AG04450 (cell line): Measurements from ENCODE around the gene REG1B. TPM values are rescaled to one million over a fixed set of nuclear protein-coding genes. Genes with fewer than 3 reads are reported as not detected.

ENCODE experiments used
- CTCF ChIA-PET: fragments of 300-600, 350-600 bp; formaldehyde crosslinking; extraction: SDS; loops from one replicate; lab custom pipeline; 2022; ENCODE audit warnings: antibody characterized with exemption, inconsistent platforms; lab: Charles Lee
- POLR2A ChIA-PET: fragments of 350-600 bp; formaldehyde crosslinking; extraction: SDS; loops from one replicate; lab custom pipeline; 2021; ENCODE audit warnings: antibody characterized with exemption, inconsistent platforms; lab: Yijun Ruan, JAX
- DNase-seq: peaks from one replicate; pipeline ENCODE4 v3.0.0-alpha.2; 2011; ENCODE audit warnings: low read depth, low spot score
- H3K27ac ChIP-seq: one replicate; pipeline ENCODE4 v1.5.1; 2012; ENCODE audit warnings: low read depth, low read length, control low read depth
- H3K27me3 ChIP-seq: one replicate; pipeline ENCODE4 v1.6.0; 2012; ENCODE audit warnings: low read length; ENCODE audit not compliant: control insufficient read depth, insufficient read depth
- H3K4me3 ChIP-seq: 2 replicates; pipeline ENCODE4 v1.5.1; 2011; ENCODE audit warnings: mild to moderate bottlenecking, low read depth, low read length, control low read depth
- H3K9me3 ChIP-seq: 2 replicates; pipeline ENCODE4 v1.5.1; 2012; ENCODE audit warnings: low read length; ENCODE audit not compliant: control insufficient read depth, insufficient read depth
- CTCF ChIP-seq: IDR thresholded peaks from 2 replicates; pipeline ENCODE4 v1.5.1; 2011; ENCODE audit warnings: low read depth, low read length, control low read depth, inconsistent platforms
- polyA plus RNA-seq: library from polyadenylated mRNA; depleted of rRNA; stranded (reverse); fragments of >200 nt; gene quantifications from 2 replicates; pipeline ENCODE4 v1.2.3, GENCODE V29; 2011

The REG1B gene
- polyA plus RNA-seq, 1 experiment: not detected

GRCh38 chr2:79125721-79125985, 37.9 kb upstream of the REG1B start:
- DNase-seq: no peak
- CTCF ChIA-PET: no interaction called here
- H3K27ac ChIP-seq: no peak overlapping the region
- H3K4me3 ChIP-seq: no peak overlapping the region
- H3K9me3 ChIP-seq: peaks cover 12% of the 10 kb centered on the region
- TF ChIP-seq CTCF: no peak
- H3K27me3 ChIP-seq: no peaks in the 10 kb centered on the region
- POLR2A ChIA-PET: no interaction called here

- CTCF ChIA-PET: no interaction called here
- TF ChIP-seq CTCF: no peak
- Histone ChIP-seq H3K9me3 (peaks cover 12% of the 10 kb centered on the region), H3K27me3 (no peaks in the 10 kb centered on the region), H3K27ac (no peak overlapping the region), H3K4me3 (no peak overlapping the region)
- POLR2A ChIA-PET: no interaction called here
- no peak for DNase-seq
Measured at GRCh38 chr2:79124907-79125720, 37.3 kb upstream of the REG1B start.

- Histone ChIP-seq H3K27me3 (no peaks in the 10 kb centered on the region), H3K4me3 (no peak overlapping the region), H3K27ac (no peak overlapping the region), H3K9me3 (peaks cover 9% of the 10 kb centered on the region)
- DNase-seq: no peak
- POLR2A ChIA-PET: no interaction called here
- TF ChIP-seq CTCF: no peak
- CTCF ChIA-PET: no interaction called here
Measured at GRCh38 chr2:79122676-79123075, 34.9 kb upstream of the REG1B start.

GRCh38 chr2:79120194-79120713, 32.5 kb upstream of the REG1B start, which contains the start of gene REG1A:
REG1A (plus strand) TSS chr2:79120488; CDS start chr2:79120862, 374 bp downstream.
- ChIA-PET POLR2A (no interaction called here), CTCF (no interaction called here)
- no peak for TF ChIP-seq CTCF
- no peak within 1 kb of the TSS for H3K27ac ChIP-seq
- DNase-seq: no peak
- no peak within 1 kb of the TSS for H3K4me3 ChIP-seq
- no peaks in the 10 kb centered on the region for H3K27me3 ChIP-seq
- H3K9me3 ChIP-seq: peaks cover 9% of the 10 kb centered on the region
